ENCODE measurements around the gene ZCCHC8. TPM values are rescaled to one million over a fixed set of nuclear protein-coding genes. Genes with fewer than 3 reads are reported as not detected.
A peak's percentile ranks its signal among the peaks of the same experiment; 100 is the strongest.
"Not testable (repeated sequence)": the region's sequence is repeated elsewhere in the genome, so short reads cannot be mapped to it uniquely, and the experiment has no call there.

ZCCHC8 gene
- total and polyA plus RNA-seq, 7 donors: 10.2 to 21.4 (median 16.8) TPM

- no peak for DNase-seq
- WGBS, 2 donors: 32 to 63% methylated on average over 4 of the region's 4 CpGs
- intact Hi-C loops (cut with DNase I): no loop called here
- peaks cover 0 to 8% (median 4%) of the 10 kb centered on the region in 4 donors for H3K36me3 ChIP-seq
- no peak overlapping the region for H3K4me3 ChIP-seq
- no peaks in the 10 kb centered on the region for H3K9me3 ChIP-seq
- no peaks in the 10 kb centered on the region for H3K27me3 ChIP-seq
- TF ChIP-seq CTCF (IDR thresholded peaks at IDR 0.05) (no peak), POLR2AphosphoS5 (IDR thresholded peaks at IDR 0.05) (no peak), EP300 (IDR thresholded peaks at IDR 0.05) (no peak), POLR2A (IDR thresholded peaks at IDR 0.05) (no peak)
- H3K27ac ChIP-seq: no peak overlapping the region
- peaks cover 0 to 10% (median 7%) of the 10 kb centered on the region in 4 donors for H3K4me1 ChIP-seq
These were observed 32.7 kb downstream of the ZCCHC8 start for GRCh38 chr12:122467983-122468382.

DNA sequence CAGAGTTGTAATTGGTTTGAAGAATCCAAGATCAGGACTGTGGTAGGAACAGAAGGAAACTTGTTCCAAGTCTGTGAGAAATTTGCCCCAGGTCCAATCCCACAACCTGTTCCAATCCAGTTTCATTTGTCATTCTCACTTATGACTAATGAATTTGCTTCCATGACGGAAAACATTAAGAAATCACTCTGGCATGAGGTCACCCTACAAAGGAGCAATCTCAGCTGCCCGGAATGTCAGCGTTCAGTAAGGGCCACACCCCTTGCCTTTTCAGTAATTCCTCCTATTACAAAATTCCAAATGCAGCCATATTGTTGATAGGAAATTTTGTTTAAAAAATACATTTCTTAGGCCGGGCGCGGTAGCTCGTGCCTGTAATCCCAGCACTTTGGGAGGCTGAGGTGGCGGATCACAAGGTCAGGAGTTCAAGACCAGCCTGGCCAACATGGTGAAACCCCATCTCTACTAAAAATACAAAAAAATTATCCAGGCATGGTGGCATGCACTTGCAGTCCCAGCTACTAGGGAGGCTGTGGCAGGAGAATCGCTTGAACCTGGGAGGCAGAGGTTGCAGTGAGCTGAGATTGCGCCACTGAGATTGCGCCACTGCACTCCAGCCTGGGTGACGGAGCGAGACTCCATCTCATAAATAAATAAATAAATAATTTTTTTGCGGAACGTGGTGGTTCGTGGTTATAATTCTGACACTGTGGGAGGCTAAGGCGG, 36.3 kb downstream of the ZCCHC8 start:
- H3K4me1 ChIP-seq; intact Hi-C loops (cut with DNase I); H3K4me3 ChIP-seq; H3K36me3 ChIP-seq; H3K27me3 ChIP-seq; H3K9me3 ChIP-seq: not testable (repeated sequence)
- peak overlapping the region; percentile 4 to 69 (median 40) for H3K27ac ChIP-seq
- peak in 3 of 4 donors; percentile 7 to 33 (median 15) for TF ChIP-seq EP300 (IDR thresholded peaks at IDR 0.05)
- peak; percentile 23 to 73 (median 40) for TF ChIP-seq POLR2AphosphoS5 (IDR thresholded peaks at IDR 0.05)
- DNase-seq: peak; percentile 78
- WGBS, 2 donors: 74 to 84% methylated on average over 17 of the region's 17 CpGs

DNA sequence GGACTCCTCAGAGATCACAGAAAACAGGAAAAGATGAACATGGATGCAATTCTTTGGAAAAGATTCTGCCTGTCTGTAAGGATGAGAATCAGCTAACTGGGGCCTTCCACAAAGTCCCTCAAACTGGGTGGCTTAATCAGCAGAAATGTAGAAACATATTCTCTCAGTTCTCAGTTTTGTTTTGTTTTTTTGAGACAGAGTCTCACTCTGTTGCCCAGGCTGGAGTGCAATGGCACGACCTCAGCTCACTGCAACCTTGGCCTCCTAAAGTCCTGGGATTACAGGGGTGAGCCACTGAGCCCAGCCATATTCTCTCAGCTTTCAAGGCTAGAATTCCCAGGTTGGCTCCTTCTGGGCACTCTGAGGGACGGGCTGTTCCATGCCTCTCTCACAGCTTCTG, 40.1 kb downstream of the ZCCHC8 start:
- Histone ChIP-seq H3K36me3 (no peaks in the 10 kb centered on the region), H3K9me3 (no peaks in the 10 kb centered on the region), H3K27ac (no peak overlapping the region), H3K27me3 (no peaks in the 10 kb centered on the region), H3K4me1 (no peaks in the 10 kb centered on the region), H3K4me3 (no peak overlapping the region)
- 81% methylated on average over 2 of the region's 2 CpGs for WGBS, 2 donors
- DNase-seq: peak; percentile 4
- TF ChIP-seq CTCF (IDR thresholded peaks at IDR 0.05) (no peak), POLR2A (IDR thresholded peaks at IDR 0.05) (no peak), EP300 (IDR thresholded peaks at IDR 0.05) (no peak), POLR2AphosphoS5 (IDR thresholded peaks at IDR 0.05) (no peak)
- intact Hi-C loops (cut with DNase I): no loop called here

DNA sequence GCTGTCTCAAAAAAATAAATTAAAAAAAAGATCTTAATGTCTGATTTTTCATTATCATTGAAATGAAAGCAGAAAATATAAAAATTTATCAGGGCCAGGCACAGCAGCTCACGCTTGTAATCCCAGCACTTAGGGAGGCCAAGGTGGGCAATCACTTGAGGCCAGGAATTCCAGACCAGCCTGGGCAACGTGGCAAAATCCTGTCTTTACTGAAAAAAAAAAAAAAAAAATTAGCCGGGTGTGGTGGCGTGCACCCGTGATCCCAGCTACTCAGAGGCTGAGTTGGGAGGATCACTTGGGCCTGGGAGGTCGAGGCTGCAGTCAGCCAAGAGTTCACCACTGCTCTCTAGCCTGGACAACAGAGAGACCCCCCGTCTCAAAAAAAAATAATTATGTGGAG, 40.7 kb downstream of the ZCCHC8 start:
- 90 to 94% methylated on average over 7 of the region's 7 CpGs for WGBS, 2 donors
- Histone ChIP-seq H3K4me1 (no peaks in the 10 kb centered on the region), H3K4me3 (no peak overlapping the region), H3K27me3 (no peaks in the 10 kb centered on the region), H3K36me3 (no peaks in the 10 kb centered on the region), H3K9me3 (no peaks in the 10 kb centered on the region), H3K27ac (no peak overlapping the region)
- intact Hi-C loops (cut with DNase I): no loop called here
- TF ChIP-seq POLR2A (IDR thresholded peaks at IDR 0.05) (no peak), EP300 (IDR thresholded peaks at IDR 0.05) (no peak), POLR2AphosphoS5 (IDR thresholded peaks at IDR 0.05) (no peak), CTCF (IDR thresholded peaks at IDR 0.05) (no peak)
- DNase-seq: no peak

- TF ChIP-seq POLR2AphosphoS5 (IDR thresholded peaks at IDR 0.05) (no peak), CTCF (IDR thresholded peaks at IDR 0.05) (no peak), POLR2A (IDR thresholded peaks at IDR 0.05) (no peak), EP300 (IDR thresholded peaks at IDR 0.05) (no peak)
- DNase-seq: peak; percentile 20
- Histone ChIP-seq H3K27ac (no peak overlapping the region), H3K4me3 (no peak overlapping the region), H3K36me3 (no peaks in the 10 kb centered on the region), H3K9me3 (no peaks in the 10 kb centered on the region), H3K4me1 (no peaks in the 10 kb centered on the region), H3K27me3 (no peaks in the 10 kb centered on the region)
- intact Hi-C loops (cut with DNase I): no loop called here
- WGBS, 2 donors: 98% methylated on average over 2 of the region's 2 CpGs
These were observed 41.5 kb downstream of the ZCCHC8 start for GRCh38 chr12:122459211-122459610.

All from sigmoid colon (tissue), 7 donors.